K562 (cell line): ENCODE results near the gene HAPLN3. TPM values are rescaled to one million over a fixed set of nuclear protein-coding genes. Genes with fewer than 3 reads are reported as not detected.

Experiments
- ETS2 ChIP-seq: IDR thresholded peaks from 2 replicates; pipeline ENCODE4 v1.6.1; 2016; ENCODE audit warnings: borderline replicate concordance, missing genetic modification characterization, mild to moderate bottlenecking, moderate library complexity, missing compliant biosample characterization; ENCODE audit not compliant: poor library complexity, severe bottlenecking
- KDM2B ChIP-seq: fragments of 250-450 bp; sonication (Bioruptor Pico); IDR thresholded peaks from 2 replicates; pipeline ENCODE4 v1.8.0; 2021; ENCODE audit warnings: mild to moderate bottlenecking, moderate library complexity
- MAFF ChIP-seq: IDR thresholded peaks from 2 replicates; pipeline ENCODE4 v1.6.1; 2012; ENCODE audit warnings: low read length, improper control_type of control experiment
- MAFG ChIP-seq: fragments of 450-650 bp; conservative IDR thresholded peaks from 2 replicates; pipeline ENCODE4 v1.6.1; 2016; ENCODE audit warnings: missing genetic modification characterization, missing compliant biosample characterization
- RBM15 ChIP-seq: fragments of 200-400 bp; formaldehyde crosslinking; IDR thresholded peaks from 2 replicates; pipeline ENCODE4 v1.6.1; 2018; ENCODE audit warnings: mild to moderate bottlenecking, low read length, moderate library complexity; ENCODE audit not compliant: insufficient read depth
- TFE3 ChIP-seq: fragments of 450-650 bp; formaldehyde crosslinking; IDR thresholded peaks from 2 replicates; pipeline ENCODE4 v1.4.0; 2020; ENCODE audit warnings: mild to moderate bottlenecking, mixed read lengths
- TRIM24 ChIP-seq, 2 experiments: fragments of 450-650 bp; IDR thresholded peaks; 2 replicates each; pipeline ENCODE4 v1.6.1; 2016
- ZNF239 ChIP-seq: fragments of 250-450 bp; sonication (Bioruptor Pico); IDR thresholded peaks from 2 replicates; pipeline ENCODE4 v1.4.0; 2020; ENCODE audit warnings: mild to moderate bottlenecking
- ZNF592 ChIP-seq: fragments of 450-650 bp; IDR thresholded peaks from 2 replicates; pipeline ENCODE4 v1.6.1; 2017; ENCODE audit warnings: antibody characterized with exemption, mild to moderate bottlenecking
- ZNF639 ChIP-seq, 2 experiments: fragments of 200-800 bp in 1 of 2; sonication (Bioruptor generic) in 1 of 2; sonication (generic) in 1 of 2; formaldehyde crosslinking in 1 of 2; IDR thresholded peaks in 1 of 2; conservative IDR thresholded peaks in 1 of 2; 2 replicates each; pipeline versions ENCODE4 v1.5.0 to v1.6.1; 2016 to 2020; ENCODE audit warnings: missing compliant biosample characterization in 1 of 2, missing genetic modification characterization in 1 of 2, missing genetic modification reagents in 1 of 2
- polyA plus RNA-seq, 8 experiments: library from polyadenylated mRNA; depleted of rRNA in 4 of 8; stranded (reverse) in 5 of 8; unstranded in 3 of 8; fragments of >200 nt; fragmentation: Nextera tagmentation in 2 of 8; fragmentation: Illumina TruSeq in 1 of 8; extraction: Ambion mirVana in 2 of 8; extraction: Trizol in 1 of 8; gene quantifications; 2 replicates each; pipeline versions ENCODE4 v1.2.1 to v1.2.3, GENCODE V29; 2011 to 2014; ENCODE audit warnings: inconsistent platforms in 1 of 8, missing spikeins in 1 of 8
- total RNA-seq, 7 experiments: library from RNA; depleted of rRNA in 6 of 7; stranded (reverse); fragments of >200 nt in 6 of 7; fragmentation: Illumina TruSeq in 2 of 7; extraction: Trizol in 2 of 7; gene quantifications; 2 replicates each; pipeline versions ENCODE4 v1.2.1 to v1.2.3, GENCODE V29; 2011 to 2021; ENCODE audit warnings: low replicate concordance in 1 of 7

Gene HAPLN3
- total and polyA plus RNA-seq, 9 of the 15 experiments (the other 6 are each of a cell fraction or from before 2014, with no cell fraction given), result 0.04 to 2.4 (median 0.65) TPM

- no peak for TF ChIP-seq TFE3 (CRISPR knock-in tag)
- TF ChIP-seq ZNF639 (CRISPR knock-in tag; conservative IDR thresholded peaks at IDR 0.05 in 1 of 2, IDR thresholded peaks at IDR 0.05 in 1 of 2), result no peak
- TF ChIP-seq ZNF239 (CRISPR knock-in tag), result no peak
- no peak for TF ChIP-seq RBM15
- peak; percentile 57 for TF ChIP-seq ZNF592
- TF ChIP-seq TRIM24 (IDR thresholded peaks at IDR 0.05), result no peak
- TF ChIP-seq ETS2 (tag), result no peak
- TF ChIP-seq MAFG (tag), result peak; percentile 70
- TF ChIP-seq MAFF, result peak; percentile 45; the same call in 1 of the 2 replicates
- TF ChIP-seq KDM2B (CRISPR knock-in tag), result no peak
Measured at GRCh38 chr15:88930579-88930978, 35.2 kb upstream of the HAPLN3 start (continued).
